AG04449 (cell line): ENCODE results near the gene RBM19.
"Not testable (repeated sequence)": the region's sequence is repeated elsewhere in the genome, so short reads cannot be mapped to it uniquely, and the experiment has no call there.

Source experiments
- CTCF ChIA-PET: fragments of 350-600 bp; formaldehyde crosslinking; extraction: SDS; loops from one replicate; lab custom pipeline; 2021; ENCODE audit warnings: antibody characterized with exemption; lab: Yijun Ruan, JAX
- POLR2A ChIA-PET: fragments of 400-600, 350-600 bp; formaldehyde crosslinking; extraction: SDS; loops from one replicate; lab custom pipeline; 2020; ENCODE audit warnings: antibody characterized with exemption, inconsistent platforms; lab: Yijun Ruan, JAX
- DNase-seq: peaks from one replicate; pipeline ENCODE4 v3.0.0-alpha.2; 2010; ENCODE audit warnings: low read depth, low spot score
- H3K4me3 ChIP-seq: 2 replicates; pipeline ENCODE4 v1.5.1; 2011; ENCODE audit warnings: low read depth, mild to moderate bottlenecking, control low read depth, low read length
- TF ChIP-seq, protein P1 (sequence below): IDR thresholded peaks from one replicate; pipeline ENCODE4 v1.5.1; 2011; ENCODE audit warnings: mild to moderate bottlenecking, moderate library complexity, low read length, control low read depth, inconsistent platforms; ENCODE audit not compliant: insufficient read depth; ENCODE audit errors: missing control alignments

Gene RBM19

DNA sequence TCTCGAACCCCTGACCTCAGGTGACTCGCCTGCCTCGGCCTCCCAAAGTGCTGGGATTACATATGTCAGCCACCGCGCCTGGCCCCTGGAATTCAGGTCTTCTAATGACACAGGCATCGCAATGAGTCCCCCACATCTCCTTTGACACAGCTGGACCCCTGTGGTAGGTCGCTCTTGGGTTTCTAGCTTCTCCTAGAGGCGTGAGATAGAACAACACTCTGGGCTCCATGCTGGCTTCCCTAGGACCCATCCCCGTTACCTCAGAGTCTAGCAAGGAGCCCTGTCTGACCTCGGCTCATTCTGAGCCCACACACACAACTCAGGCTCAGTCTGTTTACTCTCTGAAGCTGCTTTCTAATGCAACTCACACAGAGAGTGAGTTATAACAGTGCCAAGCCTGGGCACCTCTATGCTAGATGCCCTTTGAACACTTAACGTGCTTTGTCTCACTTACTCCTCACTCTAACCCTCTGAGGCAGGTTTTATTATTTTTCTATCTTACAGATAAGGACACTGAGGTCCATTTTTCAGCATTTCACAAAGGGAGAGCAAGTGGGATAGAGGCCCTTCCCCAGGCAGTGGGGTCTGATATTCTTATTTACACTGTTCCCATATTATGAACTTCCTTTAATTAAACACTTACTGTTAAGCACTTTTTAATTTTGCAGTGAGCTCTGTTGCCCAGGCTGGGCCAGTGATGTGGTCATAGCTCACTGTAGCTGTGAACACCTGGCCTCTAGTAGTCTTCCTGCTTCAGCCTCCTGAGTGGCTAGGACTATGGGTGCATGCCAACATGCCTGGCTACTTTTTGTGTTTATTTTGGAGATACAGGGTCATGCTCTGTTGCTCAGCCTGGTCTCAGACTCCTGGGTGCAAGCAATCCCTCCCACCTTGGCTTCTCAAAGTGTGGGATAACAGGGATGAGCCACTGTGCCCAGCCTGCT, 40.6 kb upstream of the RBM19 start:
- DNase-seq = no peak
- ChIA-PET POLR2A (no interaction called here), CTCF (interaction anchor here (0.6 kb wide), 1 partner anchor 470 kb away, joined by 4 read pairs; no protein-coding TSS in a partner anchor)
- H3K4me3 ChIP-seq = no peak overlapping the region
- TF ChIP-seq, protein P1, sequence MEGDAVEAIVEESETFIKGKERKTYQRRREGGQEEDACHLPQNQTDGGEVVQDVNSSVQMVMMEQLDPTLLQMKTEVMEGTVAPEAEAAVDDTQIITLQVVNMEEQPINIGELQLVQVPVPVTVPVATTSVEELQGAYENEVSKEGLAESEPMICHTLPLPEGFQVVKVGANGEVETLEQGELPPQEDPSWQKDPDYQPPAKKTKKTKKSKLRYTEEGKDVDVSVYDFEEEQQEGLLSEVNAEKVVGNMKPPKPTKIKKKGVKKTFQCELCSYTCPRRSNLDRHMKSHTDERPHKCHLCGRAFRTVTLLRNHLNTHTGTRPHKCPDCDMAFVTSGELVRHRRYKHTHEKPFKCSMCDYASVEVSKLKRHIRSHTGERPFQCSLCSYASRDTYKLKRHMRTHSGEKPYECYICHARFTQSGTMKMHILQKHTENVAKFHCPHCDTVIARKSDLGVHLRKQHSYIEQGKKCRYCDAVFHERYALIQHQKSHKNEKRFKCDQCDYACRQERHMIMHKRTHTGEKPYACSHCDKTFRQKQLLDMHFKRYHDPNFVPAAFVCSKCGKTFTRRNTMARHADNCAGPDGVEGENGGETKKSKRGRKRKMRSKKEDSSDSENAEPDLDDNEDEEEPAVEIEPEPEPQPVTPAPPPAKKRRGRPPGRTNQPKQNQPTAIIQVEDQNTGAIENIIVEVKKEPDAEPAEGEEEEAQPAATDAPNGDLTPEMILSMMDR = no peak

DNA sequence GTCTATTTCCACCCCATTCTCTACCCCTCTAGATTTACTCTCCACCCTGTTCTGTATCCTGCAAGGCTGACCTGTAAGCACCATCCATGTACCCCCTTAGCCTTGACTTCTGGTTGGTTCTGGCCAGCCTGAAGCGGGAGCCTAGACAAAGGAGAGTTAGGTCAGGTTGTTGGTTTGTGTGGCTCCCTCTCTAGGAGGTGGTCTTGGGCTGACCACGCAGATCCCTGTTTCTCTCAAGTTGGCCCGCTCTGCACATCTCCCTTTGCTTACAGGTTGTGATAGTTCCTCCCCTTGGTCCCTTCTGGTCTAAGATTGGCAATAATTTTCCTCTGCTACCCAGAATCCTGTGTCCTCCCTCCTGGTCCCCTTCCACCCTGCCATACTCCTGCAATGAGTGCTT, 38.3 kb upstream of the RBM19 start:
- H3K4me3 ChIP-seq = no peak overlapping the region
- DNase-seq = no peak
- ChIA-PET CTCF (no interaction called here), POLR2A (no interaction called here)
- TF ChIP-seq, protein P1 = no peak

DNA sequence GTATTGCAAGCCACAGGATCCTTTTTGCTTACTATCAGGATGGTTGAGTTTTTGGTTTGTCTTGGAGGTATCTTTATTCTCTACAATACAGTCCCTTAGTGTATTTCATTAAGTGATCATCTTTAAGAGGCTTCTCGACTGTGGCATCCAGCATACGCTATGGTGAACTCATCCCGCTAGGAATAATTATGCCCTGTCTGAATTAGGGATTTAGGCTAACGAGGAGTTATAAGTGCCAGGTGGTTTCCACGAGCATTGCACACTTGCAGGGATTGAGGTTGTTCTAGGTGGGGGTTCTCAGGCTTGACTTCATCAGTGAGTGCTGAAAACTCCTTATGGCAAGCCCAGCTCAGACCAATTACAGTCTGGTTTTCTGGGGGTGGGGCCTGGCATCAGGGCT, 37.2 kb upstream of the RBM19 start:
- CTCF ChIA-PET = no interaction called here
- POLR2A ChIA-PET = no interaction called here
- TF ChIP-seq, protein P1 = no peak
- no peak overlapping the region for H3K4me3 ChIP-seq
- no peak for DNase-seq

DNA sequence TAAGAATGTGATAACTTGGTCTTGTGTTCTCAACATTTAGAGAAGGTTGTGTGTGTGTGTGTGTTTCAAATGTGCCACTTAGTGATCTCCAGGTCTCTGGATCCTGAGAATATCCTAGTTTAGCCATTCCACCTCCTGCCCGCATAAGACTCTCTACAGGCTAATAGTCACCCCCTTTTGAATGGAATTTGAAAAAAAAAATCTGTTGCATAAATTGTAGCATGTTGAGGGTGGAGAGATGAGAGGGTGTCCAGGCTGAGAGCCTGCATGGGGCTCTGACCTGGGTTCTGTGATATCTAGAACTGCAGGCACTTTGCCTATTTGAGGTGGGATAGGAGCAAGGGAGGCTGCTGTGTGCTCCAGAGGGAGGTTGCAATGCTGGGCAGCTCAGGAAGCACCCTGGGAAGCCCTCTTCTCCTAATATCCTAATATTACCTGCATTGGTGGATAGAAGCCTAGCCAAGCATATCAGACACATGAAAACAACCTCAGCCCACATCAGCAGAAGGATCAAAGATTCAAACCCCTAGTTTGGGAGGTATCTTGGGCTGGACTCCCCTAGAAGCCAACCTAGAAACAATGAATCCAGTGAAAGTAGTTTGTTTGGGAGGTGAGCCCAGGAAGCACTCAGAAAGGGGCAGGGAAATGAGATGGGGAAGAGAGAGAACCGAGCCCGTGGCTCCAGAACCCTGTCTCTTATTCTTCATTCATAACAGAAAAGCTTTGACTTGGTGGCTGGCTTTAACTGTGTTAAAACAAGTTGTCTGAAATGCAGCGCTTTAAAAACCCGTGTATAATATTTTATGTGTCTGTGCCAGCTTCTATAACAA, 35.6 kb upstream of the RBM19 start:
- TF ChIP-seq, protein P1 = no peak
- ChIA-PET CTCF (no interaction called here), POLR2A (no interaction called here)
- no peak for DNase-seq
- no peak overlapping the region for H3K4me3 ChIP-seq

DNA sequence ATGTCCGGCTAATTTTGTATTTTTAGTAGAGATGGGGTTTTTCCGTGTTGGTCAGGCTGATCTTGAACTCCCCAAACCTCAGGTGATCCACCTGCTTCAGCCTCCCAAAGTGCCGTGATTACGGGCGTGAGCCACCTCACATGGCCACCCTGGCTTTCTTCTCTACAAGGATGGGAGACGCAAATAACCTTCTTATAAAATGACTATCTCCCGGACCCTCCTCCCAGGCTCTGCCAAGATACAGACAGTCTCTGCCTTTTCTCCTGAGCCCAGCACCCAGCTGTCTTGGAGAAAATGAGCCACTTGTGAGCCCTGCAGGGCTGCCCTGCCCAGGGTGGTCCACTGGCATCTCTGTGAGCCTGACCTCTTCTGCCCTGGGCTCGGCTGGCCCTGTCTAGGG, 34.7 kb upstream of the RBM19 start:
- CTCF ChIA-PET = no interaction called here
- no peak overlapping the region for H3K4me3 ChIP-seq
- TF ChIP-seq, protein P1 = no peak
- DNase-seq = no peak
- POLR2A ChIA-PET = no interaction called here

DNA sequence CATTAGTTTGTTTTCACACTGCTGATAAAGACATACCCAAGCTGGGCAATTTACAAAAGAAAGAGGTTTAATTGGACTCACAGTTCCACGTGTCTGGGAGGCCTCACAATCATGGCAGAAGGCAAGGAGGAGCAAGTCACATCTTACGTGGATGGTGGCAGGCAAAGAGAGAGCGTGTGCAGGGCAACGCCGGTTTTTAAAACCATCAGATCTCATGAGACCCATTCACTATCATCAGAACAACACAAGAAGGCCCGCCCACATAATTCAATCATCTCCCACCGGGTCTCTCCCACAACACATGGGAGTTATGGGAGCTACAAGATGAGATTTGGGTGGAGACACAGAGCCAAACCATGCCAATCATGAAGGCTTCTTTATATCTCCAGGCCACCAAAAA, 34.1 kb upstream of the RBM19 start:
- DNase-seq, POLR2A ChIA-PET, H3K4me3 ChIP-seq: not testable (repeated sequence)
- CTCF ChIA-PET = interaction anchor here (1.0 to 1.2 kb wide), 2 partner anchors 20 to 508 kb away, joined by 3 read pairs; no protein-coding TSS in a partner anchor
